GM12801 (cell line): ENCODE measurements around the gene CYB5B.

ENCODE experiments used
- TF ChIP-seq, protein P1 (sequence below): IDR thresholded peaks from one replicate; pipeline ENCODE4 v1.5.1; 2011; ENCODE audit warnings: control low read depth; ENCODE audit not compliant: insufficient read length; ENCODE audit errors: extremely low read depth

CYB5B gene

DNA sequence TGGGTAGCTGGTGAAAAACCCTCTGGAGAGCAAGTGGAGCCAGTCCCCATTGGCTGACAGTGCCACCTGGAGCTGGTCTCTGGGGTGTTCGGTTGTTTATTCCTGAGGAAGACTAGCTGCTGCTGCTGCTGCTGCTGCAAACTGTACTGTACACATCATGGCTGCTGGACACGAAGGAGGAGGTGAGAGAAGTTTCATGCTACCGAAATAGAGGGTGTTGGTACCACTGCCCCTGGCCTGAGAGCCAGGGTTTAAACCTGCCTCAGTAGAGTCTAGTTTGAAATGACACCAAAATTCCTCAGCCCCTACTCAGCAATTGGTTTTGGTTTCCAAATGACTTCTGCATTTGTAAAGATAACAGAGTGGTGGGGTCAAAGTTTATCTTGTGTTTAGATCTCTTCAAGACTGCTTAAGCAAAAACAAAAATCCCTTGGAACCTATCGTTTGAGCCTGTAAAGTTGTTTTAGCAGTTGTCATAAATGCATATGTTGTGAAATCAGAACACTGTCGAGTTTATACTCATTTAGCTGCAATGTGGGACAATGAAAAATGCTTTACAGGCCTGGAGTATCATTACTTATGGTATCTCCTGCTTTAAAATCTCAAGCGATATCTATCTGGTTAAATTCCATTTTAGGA is 40.8 kb downstream of the CYB5B start:
- TF ChIP-seq, protein P1, sequence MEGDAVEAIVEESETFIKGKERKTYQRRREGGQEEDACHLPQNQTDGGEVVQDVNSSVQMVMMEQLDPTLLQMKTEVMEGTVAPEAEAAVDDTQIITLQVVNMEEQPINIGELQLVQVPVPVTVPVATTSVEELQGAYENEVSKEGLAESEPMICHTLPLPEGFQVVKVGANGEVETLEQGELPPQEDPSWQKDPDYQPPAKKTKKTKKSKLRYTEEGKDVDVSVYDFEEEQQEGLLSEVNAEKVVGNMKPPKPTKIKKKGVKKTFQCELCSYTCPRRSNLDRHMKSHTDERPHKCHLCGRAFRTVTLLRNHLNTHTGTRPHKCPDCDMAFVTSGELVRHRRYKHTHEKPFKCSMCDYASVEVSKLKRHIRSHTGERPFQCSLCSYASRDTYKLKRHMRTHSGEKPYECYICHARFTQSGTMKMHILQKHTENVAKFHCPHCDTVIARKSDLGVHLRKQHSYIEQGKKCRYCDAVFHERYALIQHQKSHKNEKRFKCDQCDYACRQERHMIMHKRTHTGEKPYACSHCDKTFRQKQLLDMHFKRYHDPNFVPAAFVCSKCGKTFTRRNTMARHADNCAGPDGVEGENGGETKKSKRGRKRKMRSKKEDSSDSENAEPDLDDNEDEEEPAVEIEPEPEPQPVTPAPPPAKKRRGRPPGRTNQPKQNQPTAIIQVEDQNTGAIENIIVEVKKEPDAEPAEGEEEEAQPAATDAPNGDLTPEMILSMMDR, result no peak

DNA sequence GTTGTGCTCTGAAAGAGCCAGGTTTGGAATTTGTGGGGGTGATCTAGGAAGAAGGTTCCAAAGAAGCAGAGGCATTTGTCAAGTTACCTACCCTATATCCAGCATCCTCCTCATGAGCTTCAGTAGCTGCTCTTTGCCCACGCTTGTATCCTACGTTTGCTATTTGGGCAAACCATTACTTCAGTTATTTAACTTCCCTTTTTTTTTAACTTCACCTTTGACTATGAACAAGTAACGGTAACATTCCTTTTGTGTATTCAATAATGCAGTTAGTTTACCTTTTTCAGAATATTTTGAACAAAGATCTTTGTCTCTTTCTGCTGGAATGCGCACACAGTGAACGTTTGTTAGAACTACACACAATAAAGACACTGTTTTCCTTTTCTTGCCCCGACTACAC is 41.5 kb downstream of the CYB5B start:
- TF ChIP-seq, protein P1, result no peak

DNA sequence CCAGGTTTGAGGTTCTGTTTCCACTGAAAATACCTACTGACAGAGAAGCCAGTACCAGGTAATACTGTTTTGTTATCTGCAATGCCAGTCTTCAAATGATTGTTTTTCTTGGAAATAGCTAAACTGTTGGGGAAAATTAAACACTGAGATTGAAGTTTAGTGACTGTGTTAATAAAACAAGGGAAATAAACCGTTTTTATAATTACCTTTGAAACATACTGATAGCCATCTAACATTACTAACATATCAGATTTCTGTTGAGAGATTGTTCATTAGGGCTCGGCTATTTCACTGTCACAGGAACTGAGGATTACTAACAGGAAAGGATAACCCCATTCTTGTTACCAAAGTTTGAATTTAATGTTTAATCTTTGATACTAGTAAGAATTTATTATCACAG is 42.1 kb downstream of the CYB5B start:
- TF ChIP-seq, protein P1, result no peak

DNA sequence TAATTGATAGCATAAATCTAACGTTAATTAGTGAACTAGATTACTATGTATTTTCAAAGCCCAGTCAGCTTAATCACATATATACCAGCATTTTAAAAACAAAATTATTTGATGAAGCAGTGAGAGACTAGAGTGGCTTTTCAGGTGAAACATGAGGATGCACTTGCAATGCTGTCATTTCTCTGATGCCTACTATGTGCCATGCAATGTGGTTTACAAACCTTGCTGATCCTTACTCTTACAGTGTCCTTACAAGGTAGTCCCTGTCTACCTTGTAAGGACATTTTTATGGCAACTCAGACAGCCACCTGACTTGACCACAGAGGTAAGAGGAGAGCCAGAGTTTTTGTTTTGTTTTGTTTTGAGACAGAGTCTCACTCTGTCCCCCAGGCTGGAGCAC is 42.7 kb downstream of the CYB5B start:
- TF ChIP-seq, protein P1, result no peak

DNA sequence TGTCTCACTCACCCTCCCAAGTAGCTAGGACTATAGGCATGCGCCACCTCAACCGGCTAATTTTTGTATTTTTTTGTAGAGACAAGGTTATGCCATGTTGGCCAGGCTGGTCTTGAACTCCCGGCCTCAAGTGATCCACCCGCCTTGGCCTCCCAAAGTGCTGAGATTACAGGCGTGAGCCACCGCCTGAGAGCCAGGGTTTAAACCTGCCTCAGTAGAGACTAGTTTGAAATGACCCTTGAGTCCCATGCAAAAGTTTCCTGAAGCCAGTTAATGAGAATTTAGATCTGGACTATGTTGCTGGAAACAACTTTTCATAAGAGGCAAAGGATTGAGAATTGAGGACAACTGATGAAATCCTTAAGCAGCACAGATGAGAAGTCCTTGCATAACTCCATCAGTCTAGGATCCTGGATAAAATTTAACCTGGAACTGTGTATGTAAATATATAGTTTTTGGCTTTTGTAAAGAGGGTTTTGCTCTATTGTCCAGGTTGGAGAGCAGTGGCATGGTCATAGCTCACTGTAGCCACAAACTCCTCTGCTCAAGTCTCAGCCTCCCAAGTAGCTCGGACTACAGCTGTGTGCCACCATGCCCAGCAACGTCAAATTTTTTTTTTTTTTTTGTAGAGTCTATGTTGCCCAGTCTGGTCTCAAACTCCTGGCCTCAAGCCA is 43.2 kb downstream of the CYB5B start:
- TF ChIP-seq, protein P1, result no peak

DNA sequence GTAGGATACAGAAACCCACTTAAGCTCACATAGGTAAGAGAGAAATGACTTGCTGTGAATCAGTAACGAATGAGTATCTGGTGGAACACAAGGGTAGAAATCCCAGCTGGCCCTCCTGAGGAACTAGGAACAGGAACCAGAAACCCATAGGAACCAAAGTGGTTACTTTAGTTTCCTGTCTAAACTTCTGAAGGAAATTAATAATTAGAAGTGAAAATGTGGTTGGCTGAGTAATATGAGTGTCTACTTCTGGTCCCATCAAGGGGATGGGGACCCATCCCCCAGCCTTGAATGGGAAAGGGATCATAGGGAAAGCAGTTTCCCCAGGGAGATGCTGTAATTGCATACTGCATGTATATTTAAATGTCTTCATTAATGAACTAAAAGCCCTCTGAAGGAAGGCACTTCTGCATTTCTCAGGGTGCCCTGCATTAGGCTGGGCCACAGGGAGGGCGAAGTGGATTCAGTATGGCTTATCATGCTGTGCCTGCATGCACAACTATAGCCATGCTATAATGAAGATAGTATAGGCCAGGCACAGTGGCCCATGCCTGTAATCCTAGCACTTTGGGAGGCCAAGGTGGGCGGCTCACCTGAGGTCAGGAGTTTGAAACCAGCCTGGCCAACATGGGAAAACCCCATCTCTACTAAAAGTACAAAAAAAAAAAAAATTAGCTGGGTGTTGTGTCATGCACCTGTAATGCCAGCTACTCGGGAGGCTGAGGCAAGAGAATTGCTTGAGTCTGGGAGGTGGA is 45.6 kb downstream of the CYB5B start:
- TF ChIP-seq, protein P1, result no peak

DNA sequence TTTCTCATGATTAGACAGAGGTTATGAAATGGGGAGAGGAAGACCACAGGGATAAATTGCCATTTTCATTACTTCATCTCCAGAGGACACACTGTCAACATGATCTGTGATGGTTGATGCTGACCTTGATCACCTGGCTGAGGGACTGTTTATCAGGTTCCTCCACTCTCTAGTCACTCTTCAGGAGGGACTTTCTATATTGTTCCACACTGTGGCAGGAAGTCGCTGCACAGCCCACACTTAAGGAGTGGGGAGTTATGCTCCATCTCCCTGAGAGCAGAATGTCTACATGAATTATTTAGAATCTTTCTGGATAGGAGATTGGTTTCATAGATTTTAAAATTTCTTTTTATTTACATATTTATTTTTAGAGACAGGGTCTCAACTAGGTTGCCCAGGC is 46.7 kb downstream of the CYB5B start:
- TF ChIP-seq, protein P1, result no peak
